Measurements from ENCODE around the gene DIO3.

DNA sequence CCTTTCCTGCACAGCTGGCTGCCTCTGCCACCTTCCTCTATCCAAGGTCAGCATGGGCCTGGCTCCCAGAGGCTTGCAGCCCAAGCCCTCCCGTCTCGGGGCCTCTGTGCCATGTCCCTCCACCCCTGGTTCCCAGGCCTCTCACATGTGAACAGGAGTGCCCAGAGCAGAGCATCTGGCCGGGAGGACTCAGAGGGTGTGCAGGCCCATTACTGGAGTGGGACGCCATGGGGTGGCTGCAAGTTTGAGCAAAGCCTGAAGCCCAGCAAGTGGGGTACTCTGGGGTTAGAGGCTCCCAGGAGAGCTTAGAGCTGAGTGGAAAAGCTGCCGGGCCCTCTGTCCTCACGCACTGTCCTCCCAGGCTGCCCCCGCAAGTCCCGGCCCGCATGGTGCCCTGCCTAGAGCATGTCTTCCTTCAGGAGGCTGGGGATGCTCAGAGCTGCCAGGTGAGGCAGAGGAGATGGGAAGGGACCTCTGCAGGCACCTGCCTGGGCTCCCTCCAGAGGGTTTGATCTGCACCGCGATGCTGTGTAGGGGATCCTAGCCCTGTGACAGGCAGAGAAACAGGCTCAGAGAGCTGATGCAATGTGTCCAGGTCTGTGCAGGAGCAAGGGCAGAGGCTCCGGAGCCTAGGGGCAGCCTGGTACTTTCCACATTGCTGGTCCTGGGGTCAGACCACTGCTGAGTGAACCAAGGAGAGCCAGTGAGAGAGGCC, 39.8 kb downstream of the DIO3 start:
- TF ChIP-seq CTCF (conservative IDR thresholded peaks at IDR 0.05): no peak
- TF ChIP-seq EZH2 (IDR thresholded peaks at IDR 0.05; ENCODE audit: low read depth): no peak
